Gastrocnemius medialis (tissue), 4 donors: ENCODE results near the gene RPP25. TPM values are rescaled to one million over a fixed set of nuclear protein-coding genes. Genes with fewer than 3 reads are reported as not detected.

Experiments
- ATAC-seq, 2 donors: fragments of 150-250 bp; one replicate each; pipeline ENCODE4 v1.9.1; 2016
- DNase-seq, 2 donors: peaks; one replicate each; pipeline ENCODE4 v3.0.0-alpha.2; 2019
- H3K27ac ChIP-seq, 4 donors: fragments of 200-600 bp; sonication (generic); 1 replicate in 1 of 4; 2 replicates in 3 of 4; pipeline ENCODE4 v1.5.1; 2016 to 2018; ENCODE audit warnings: mild to moderate bottlenecking in 2 of 4, moderate library complexity in 1 of 4
- H3K27me3 ChIP-seq, 3 donors: fragments of 200-600 bp; sonication (generic) in 2 of 3; 1 replicate in 1 of 3; 2 replicates in 2 of 3; pipeline versions ENCODE4 v1.5.1 to v1.6.0; 2016 to 2019; ENCODE audit warnings: mild to moderate bottlenecking in 1 of 3, moderate library complexity in 1 of 3
- H3K36me3 ChIP-seq, 2 donors: fragments of 200-600 bp; sonication (generic) in 1 of 2; one replicate each; pipeline ENCODE4 v1.5.1; 2017 to 2018
- H3K4me1 ChIP-seq, 2 donors: fragments of 200-600 bp; sonication (generic) in 1 of 2; one replicate each; pipeline ENCODE4 v1.5.1; 2016 to 2017; ENCODE audit warnings: mild to moderate bottlenecking in 2 of 2
- H3K4me3 ChIP-seq, 4 donors: fragments of 200-600 bp; sonication (generic) in 3 of 4; 1 replicate in 1 of 4; 2 replicates in 3 of 4; pipeline ENCODE4 v1.5.1; 2016 to 2019; ENCODE audit warnings: mild to moderate bottlenecking in 2 of 4
- H3K9me3 ChIP-seq, 3 donors: fragments of 200-600 bp; sonication (generic) in 2 of 3; 1 replicate in 1 of 3; 2 replicates in 2 of 3; pipeline ENCODE4 v1.5.1; 2016 to 2019
- POLR2A ChIP-seq, 2 donors: fragments of 450-650 bp; IDR thresholded peaks; one replicate each; pipeline ENCODE4 v1.6.1; 2017; ENCODE audit warnings: antibody characterized with exemption in 2 of 2, mild to moderate bottlenecking in 2 of 2, moderate library complexity in 2 of 2
- in situ Hi-C, 4 donors: fragments of 200-750 bp; cut with MboI; loops; one replicate each; pipeline versions ENCODE4 v1.15.0 to v1.8.0; 2017; ENCODE audit warnings: low sequenced_read_pairs in 4 of 4
- intact Hi-C: fragments of 100-400 bp; cut with DNase I; formaldehyde crosslinking; loops from one replicate; pipeline ENCODE4 v1.15.1; 2023; ENCODE audit warnings: low total_unique reads
- total RNA-seq, 4 donors: library from RNA; depleted of rRNA; stranded (reverse); fragments of >200 nt; gene quantifications; one replicate each; pipeline versions ENCODE4 v1.1.0 to v1.2.3, GENCODE V29; 2016
- TF ChIP-seq, protein P1 (sequence below), 5 experiments: fragments of 450-650 bp in 3 of 5; fragments of 200-600 bp in 2 of 5; sonication (generic) in 2 of 5; IDR thresholded peaks in 4 of 5; conservative IDR thresholded peaks in 1 of 5; 1 replicate in 4 of 5; 2 replicates in 1 of 5; pipeline ENCODE4 v1.5.1; 2016 to 2019; ENCODE audit warnings: antibody characterized with exemption in 5 of 5, mild to moderate bottlenecking in 3 of 5, moderate library complexity in 3 of 5

Gene RPP25
- total RNA-seq: 1 to 10 TPM; 1.0 to 5.1 (median 1.9) TPM

DNA sequence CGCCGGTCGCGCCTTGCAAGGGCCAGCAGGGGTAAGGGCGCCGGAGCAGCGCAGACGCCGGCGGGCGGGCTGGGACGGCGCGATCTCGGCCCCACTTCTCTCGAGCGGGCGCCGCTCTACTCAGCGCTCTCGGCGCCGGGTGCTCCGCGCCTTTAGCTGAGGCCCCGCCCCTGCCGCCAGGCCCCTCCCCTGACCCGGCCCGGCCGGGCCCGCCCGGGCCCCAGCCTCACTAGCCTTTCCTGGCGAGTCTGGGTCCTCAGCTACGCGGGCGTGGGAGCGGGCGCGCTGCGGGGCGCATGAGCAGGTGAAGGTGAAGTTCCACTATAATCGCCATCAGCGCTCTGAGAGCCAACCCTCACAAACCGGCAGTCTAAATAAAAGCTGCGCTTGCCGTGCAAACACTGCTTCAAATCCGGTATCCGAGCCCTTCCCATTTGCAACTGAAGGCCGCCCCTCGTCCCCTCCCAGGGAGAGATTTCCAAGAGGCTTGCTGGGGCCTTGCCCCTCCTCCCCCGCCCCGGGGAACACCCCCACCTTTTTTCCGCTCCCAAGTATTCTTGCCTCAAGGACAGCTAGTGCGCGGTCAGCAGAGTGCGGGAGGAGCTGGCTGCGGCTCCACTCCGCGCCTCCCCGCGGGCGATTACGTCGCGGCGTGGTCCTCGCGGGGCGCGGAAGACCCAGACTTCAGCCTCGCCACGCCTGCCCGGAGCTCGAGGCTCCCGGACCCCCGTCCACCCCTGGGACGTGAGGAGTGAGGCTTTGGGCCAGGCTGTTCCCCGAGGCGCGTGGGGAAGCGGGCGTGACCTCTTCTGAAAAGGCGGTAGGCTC lies at the start of gene RPP25:
Gene RPP25, minus strand, starts transcription at position 125 of the 828 bp plus-strand sequence. CDS start 189 bp downstream, outside the sequence.
- peak within 1 kb of the TSS; percentile 58 to 76 (median 68) for H3K4me3 ChIP-seq
- intact Hi-C loops (loop anchor here (1.0 to 2.0 kb wide), 4 partner anchors 18 to 247 kb away; partner anchors contain the start of genes COX5A, PPCDC and SCAMP2), in situ Hi-C loops (no loop called here)
- peaks cover 15 to 25% of the 10 kb centered on the region in 2 donors for H3K4me1 ChIP-seq
- TF ChIP-seq POLR2A (IDR thresholded peaks at IDR 0.05): peak; percentile 54 to 75
- TF ChIP-seq, protein P1, sequence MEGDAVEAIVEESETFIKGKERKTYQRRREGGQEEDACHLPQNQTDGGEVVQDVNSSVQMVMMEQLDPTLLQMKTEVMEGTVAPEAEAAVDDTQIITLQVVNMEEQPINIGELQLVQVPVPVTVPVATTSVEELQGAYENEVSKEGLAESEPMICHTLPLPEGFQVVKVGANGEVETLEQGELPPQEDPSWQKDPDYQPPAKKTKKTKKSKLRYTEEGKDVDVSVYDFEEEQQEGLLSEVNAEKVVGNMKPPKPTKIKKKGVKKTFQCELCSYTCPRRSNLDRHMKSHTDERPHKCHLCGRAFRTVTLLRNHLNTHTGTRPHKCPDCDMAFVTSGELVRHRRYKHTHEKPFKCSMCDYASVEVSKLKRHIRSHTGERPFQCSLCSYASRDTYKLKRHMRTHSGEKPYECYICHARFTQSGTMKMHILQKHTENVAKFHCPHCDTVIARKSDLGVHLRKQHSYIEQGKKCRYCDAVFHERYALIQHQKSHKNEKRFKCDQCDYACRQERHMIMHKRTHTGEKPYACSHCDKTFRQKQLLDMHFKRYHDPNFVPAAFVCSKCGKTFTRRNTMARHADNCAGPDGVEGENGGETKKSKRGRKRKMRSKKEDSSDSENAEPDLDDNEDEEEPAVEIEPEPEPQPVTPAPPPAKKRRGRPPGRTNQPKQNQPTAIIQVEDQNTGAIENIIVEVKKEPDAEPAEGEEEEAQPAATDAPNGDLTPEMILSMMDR (IDR thresholded peaks at IDR 0.05 in 4 of 5, conservative IDR thresholded peaks at IDR 0.05 in 1 of 5): no peak
- H3K27ac ChIP-seq: peak within 1 kb of the TSS; percentile 67 to 74 (median 72)
- peaks cover 46 to 50% (median 49%) of the 10 kb centered on the region in 3 donors for H3K27me3 ChIP-seq
- no peaks in the 10 kb centered on the region for H3K36me3 ChIP-seq
- ATAC-seq (peak; percentile 83 to 87), DNase-seq (peak; percentile 44 to 53)
- no peaks in the 10 kb centered on the region for H3K9me3 ChIP-seq

- no peak for ATAC-seq
- intact Hi-C loops: no loop called here
- H3K4me1 ChIP-seq: no peaks in the 10 kb centered on the region
- TF ChIP-seq POLR2A (IDR thresholded peaks at IDR 0.05): no peak
- TF ChIP-seq, protein P1 (IDR thresholded peaks at IDR 0.05 in 4 of 5, conservative IDR thresholded peaks at IDR 0.05 in 1 of 5): no peak
- H3K9me3 ChIP-seq: no peaks in the 10 kb centered on the region
- peaks cover 6 to 15% (median 7%) of the 10 kb centered on the region in 3 donors for H3K27me3 ChIP-seq
- no peaks in the 10 kb centered on the region for H3K36me3 ChIP-seq
- no peak overlapping the region for H3K4me3 ChIP-seq
- in situ Hi-C loops: no loop called here
- DNase-seq: no peak
- no peak overlapping the region for H3K27ac ChIP-seq
Measured at GRCh38 chr15:75002398-75002797, 45.8 kb upstream of the RPP25 start.

GRCh38 chr15:75001310-75001709 lies 44.7 kb upstream of the RPP25 start:
- Histone ChIP-seq H3K9me3 (no peaks in the 10 kb centered on the region), H3K36me3 (no peaks in the 10 kb centered on the region), H3K4me3 (no peak overlapping the region), H3K4me1 (peaks cover 0 to under 1% of the 10 kb centered on the region in 2 donors), H3K27ac (no peak overlapping the region), H3K27me3 (peaks cover 16 to 22% (median 17%) of the 10 kb centered on the region in 3 donors)
- no peak for TF ChIP-seq POLR2A (IDR thresholded peaks at IDR 0.05)
- TF ChIP-seq, protein P1 (IDR thresholded peaks at IDR 0.05 in 4 of 5, conservative IDR thresholded peaks at IDR 0.05 in 1 of 5): no peak
- in situ Hi-C loops (no loop called here), intact Hi-C loops (no loop called here)
- ATAC-seq: no peak
- no peak for DNase-seq

- in situ Hi-C loops: no loop called here
- Histone ChIP-seq H3K27ac (no peak overlapping the region), H3K4me1 (peaks cover 4 to 10% of the 10 kb centered on the region in 2 donors), H3K27me3 (peaks cover 23 to 30% (median 26%) of the 10 kb centered on the region in 3 donors), H3K4me3 (no peak overlapping the region), H3K36me3 (no peaks in the 10 kb centered on the region), H3K9me3 (no peaks in the 10 kb centered on the region)
- DNase-seq: no peak
- no peak for ATAC-seq
- TF ChIP-seq, protein P1 (IDR thresholded peaks at IDR 0.05 in 4 of 5, conservative IDR thresholded peaks at IDR 0.05 in 1 of 5): no peak
- no peak for TF ChIP-seq POLR2A (IDR thresholded peaks at IDR 0.05)
- intact Hi-C loops: no loop called here
Measured at GRCh38 chr15:74997543-74997942, 41.0 kb upstream of the RPP25 start.
